A549 treated with dexamethasone at 1 μM for 4 hours (cell line): ENCODE data around the gene CNTNAP4. TPM values are rescaled to one million over a fixed set of nuclear protein-coding genes. Genes with fewer than 3 reads are reported as not detected.

Experiments
- total RNA-seq: library from RNA; stranded (reverse); fragments of 200-300 nt; extraction: Qiagen RNA extraction; gene quantifications from 5 replicates; pipeline ENCODE4 v1.2.3, GENCODE V29; 2022

CNTNAP4 gene
- not detected in 5 replicates for total RNA-seq

DNA sequence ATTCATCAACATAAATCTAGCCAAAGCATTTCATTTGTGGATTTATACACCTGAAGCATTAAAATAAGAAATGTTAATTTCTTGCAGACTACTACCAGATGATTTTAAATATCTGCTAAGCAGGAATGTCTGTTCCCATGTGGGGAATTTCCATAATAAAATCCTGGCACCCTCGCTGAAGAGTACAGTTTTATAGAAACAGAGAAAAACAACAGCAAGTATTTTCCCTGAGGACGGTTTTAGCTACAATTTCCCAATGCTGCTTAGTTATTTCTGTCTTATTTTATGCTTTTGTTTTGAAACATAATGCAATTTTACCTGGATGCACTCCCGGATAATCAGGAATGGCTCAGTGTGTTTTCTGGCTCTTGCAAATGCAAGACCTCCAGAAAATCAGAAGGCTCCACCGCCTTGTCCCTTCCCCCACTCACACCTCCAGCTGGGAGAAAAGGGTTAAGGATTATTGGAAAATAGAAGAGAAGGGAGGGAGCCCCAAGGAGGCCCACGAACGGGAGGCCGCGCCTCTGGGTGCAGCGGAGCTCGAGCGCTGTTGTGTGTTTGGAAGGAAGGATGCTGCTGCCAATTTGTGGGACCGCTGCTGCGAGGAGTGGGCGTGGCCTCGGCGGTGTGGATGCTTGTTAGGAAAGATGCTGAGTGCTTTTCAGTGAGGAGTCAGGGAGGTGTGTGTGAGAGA lies at the start of gene CNTNAP4:
TSS of gene CNTNAP4 (plus strand) at position 657 of the 694 bp plus-strand sequence. CDS start 262 bp downstream, outside the sequence.

